HEK293T (cell line): ENCODE results near the gene ANKRD33.

ENCODE experiments used
- BHLHE40 ChIP-seq: fragments of 450-650 bp; IDR thresholded peaks from 2 replicates; pipeline ENCODE4 v1.6.1; 2016; ENCODE audit warnings: mild to moderate bottlenecking, moderate library complexity, borderline replicate concordance
- SP1 ChIP-seq: fragments of 450-650 bp; IDR thresholded peaks from 2 replicates; pipeline ENCODE4 v1.6.1; 2017
- TARDBP ChIP-seq: fragments of 450-650 bp; IDR thresholded peaks from 2 replicates; pipeline ENCODE4 v1.6.1; 2016

- no peak for TF ChIP-seq TARDBP
- no peak for TF ChIP-seq SP1
- no peak for TF ChIP-seq BHLHE40
Measured at GRCh38 chr12:51888316-51889215, 663 bp downstream of the ANKRD33 start.
